ENCODE results near the gene SRPK2. TPM values are rescaled to one million over a fixed set of nuclear protein-coding genes. Genes with fewer than 3 reads are reported as not detected.

The SRPK2 gene
- polyA plus RNA-seq, 1 of the 3 experiments (the other 2 are of a cell fraction), result 15.4 TPM

- peak; percentile 51 for DNase-seq
- H3K9me3 ChIP-seq, result no peaks in the 10 kb centered on the region
- no peaks in the 10 kb centered on the region for H3K27me3 ChIP-seq (ENCODE audit: insufficient read depth)
- no peak overlapping the region for H3K4me3 ChIP-seq (ENCODE audit: low read depth in 2 of 2, low read length in 1 of 2)
- H3K27ac ChIP-seq (ENCODE audit: low read depth in 2 of 2, low read length in 1 of 2), result no peak overlapping the region
- H3F3A ChIP-seq (replicated peaks; ENCODE audit: insufficient read depth), result peaks cover 4% of the 10 kb centered on the region
- H2AFZ ChIP-seq (ENCODE audit: low read depth), result no peak overlapping the region
- no peaks in the 10 kb centered on the region for H4K20me1 ChIP-seq (ENCODE audit: insufficient read depth)
- no peaks in the 10 kb centered on the region for H3K79me2 ChIP-seq (ENCODE audit: insufficient read depth)
- H3K4me2 ChIP-seq, result no peak overlapping the region
- no peaks in the 10 kb centered on the region for H3K36me3 ChIP-seq (replicated peaks in 1 of 2; ENCODE audit: control insufficient read depth in 1 of 2, insufficient read depth in 2 of 2, low read length in 1 of 2)
- H3K9me2 ChIP-seq, result no peaks in the 10 kb centered on the region
- no peaks in the 10 kb centered on the region; a peak in 2 of 4 replicates for H3K4me1 ChIP-seq (ENCODE audit: control insufficient read depth in 1 of 2, insufficient read depth in 2 of 2, low read depth in 1 of 2, low read length in 1 of 2)
- TF ChIP-seq EZH2phosphoT487 (IDR thresholded peaks at IDR 0.05; ENCODE audit: borderline replicate concordance, low read depth) (no peak), POLR2AphosphoS5 (IDR thresholded peaks at IDR 0.05; ENCODE audit: low read depth, low read length) (no peak), RAD21 (IDR thresholded peaks at IDR 0.05; ENCODE audit: low read length) (peak; percentile 69), SMC3 (IDR thresholded peaks at IDR 0.05; ENCODE audit: low read depth, low read length) (peak; percentile 64), MXI1 (IDR thresholded peaks at IDR 0.05; ENCODE audit: low read depth, low read length) (no peak), CTCF (IDR thresholded peaks at IDR 0.05) (peak; percentile 70), ELF1 (IDR thresholded peaks at IDR 0.05) (no peak), REST (IDR thresholded peaks at IDR 0.05; ENCODE audit: low read depth, low read length) (no peak), TCF12 (IDR thresholded peaks at IDR 0.05) (no peak), FOXM1 (IDR thresholded peaks at IDR 0.05; ENCODE audit: low read depth) (no peak)
- ChIA-PET CTCF (interaction anchor here (0.6 to 4.8 kb wide), 19 partner anchors 9 to 423 kb away, joined by 3 to 30 read pairs (median 4); partner anchors contain the start of gene RINT1), POLR2A (no interaction called here)
- H3K9ac ChIP-seq, result no peak overlapping the region
- 89% methylated on average over 3 of the region's 3 CpGs for WGBS (ENCODE audit: low lambda C conversion rate)
Observed at GRCh38 chr7:105399043-105399725, 10.5 kb upstream of the SRPK2 start.

- TF ChIP-seq ELF1 (IDR thresholded peaks at IDR 0.05), result no peak
- ChIA-PET POLR2A (no interaction called here), CTCF (interaction anchor here (4.8 kb wide), 1 partner anchor 193 kb away, joined by 30 read pairs; no protein-coding TSS in a partner anchor)
- Histone ChIP-seq H3F3A (replicated peaks; ENCODE audit: insufficient read depth) (no peaks in the 10 kb centered on the region), H3K9ac (no peak overlapping the region), H2AFZ (ENCODE audit: low read depth) (no peak overlapping the region), H3K27me3 (ENCODE audit: insufficient read depth) (no peaks in the 10 kb centered on the region), H3K36me3 (replicated peaks in 1 of 2; ENCODE audit: control insufficient read depth in 1 of 2, insufficient read depth in 2 of 2, low read length in 1 of 2) (no peaks in the 10 kb centered on the region), H3K79me2 (ENCODE audit: insufficient read depth) (no peaks in the 10 kb centered on the region), H3K9me2 (no peaks in the 10 kb centered on the region), H3K4me2 (no peak overlapping the region), H3K4me3 (ENCODE audit: low read depth in 2 of 2, low read length in 1 of 2) (no peak overlapping the region), H3K4me1 (ENCODE audit: control insufficient read depth in 1 of 2, insufficient read depth in 2 of 2, low read depth in 1 of 2, low read length in 1 of 2) (no peaks in the 10 kb centered on the region; a peak in 1 of 4 replicates), H3K27ac (ENCODE audit: low read depth in 2 of 2, low read length in 1 of 2) (no peak overlapping the region), H4K20me1 (ENCODE audit: insufficient read depth) (no peaks in the 10 kb centered on the region), H3K9me3 (no peaks in the 10 kb centered on the region)
- no peak for DNase-seq
- 92% methylated on average over 3 of the region's 3 CpGs for WGBS (ENCODE audit: low lambda C conversion rate)
Observed at GRCh38 chr7:105396566-105396965, 7.8 kb upstream of the SRPK2 start.

All from SK-N-SH (cell line).